A673 (cell line): ENCODE data around the gene RXRA. TPM values are rescaled to one million over a fixed set of nuclear protein-coding genes. Genes with fewer than 3 reads are reported as not detected.
A peak's percentile ranks its signal among the peaks of the same experiment; 100 is the strongest.

Experiments
- BruUV-seq: library from RNA; stranded (reverse); fragments of 400-500 nt; replicated peaks from 2 replicates; lab custom pipeline; 2021; lab: Mats Ljungman, UMichigan
- CTCF ChIA-PET: fragments of 300-600 bp; sonication (Branson Sonifier 250); formaldehyde crosslinking; loops from one replicate; lab custom pipeline; 2022; ENCODE audit warnings: antibody characterized with exemption; lab: Charles Lee
- POLR2A ChIA-PET: fragments of 300-600 bp; sonication (Branson Sonifier 250); formaldehyde crosslinking; loops from one replicate; lab custom pipeline; 2022; ENCODE audit warnings: antibody characterized with exemption; ENCODE audit not compliant: low non-redundant PET; lab: Charles Lee
- DNase-seq: peaks from one replicate; pipeline ENCODE4 v3.0.0-alpha.2; 2015; ENCODE audit warnings: low spot score
- H3K27ac ChIP-seq: fragments of 200-600 bp; sonication (generic); 2 replicates; pipeline ENCODE4 v1.5.1; 2016; ENCODE audit warnings: mixed run types, low read depth, mild to moderate bottlenecking, mixed read lengths, antibody characterized with exemption, low read length; ENCODE audit not compliant: poor library complexity, severe bottlenecking
- H3K27me3 ChIP-seq: fragments of 200-600 bp; sonication (generic); replicated peaks from 2 replicates; pipeline ENCODE4 v1.6.1; 2017; ENCODE audit warnings: mixed run types, low read depth, mild to moderate bottlenecking, mixed read lengths, antibody characterized with exemption, low read length; ENCODE audit not compliant: insufficient read depth, poor library complexity
- H3K36me3 ChIP-seq: fragments of 200-600 bp; sonication (generic); 2 replicates; pipeline ENCODE4 v1.6.1; 2016; ENCODE audit warnings: mixed run types, mild to moderate bottlenecking, mixed read lengths, antibody characterized with exemption, low read length; ENCODE audit not compliant: insufficient read depth, poor library complexity, severe bottlenecking
- H3K4me1 ChIP-seq: fragments of 200-600 bp; sonication (generic); 2 replicates; pipeline ENCODE4 v1.6.1; 2017; ENCODE audit warnings: mixed run types, mild to moderate bottlenecking, mixed read lengths, antibody characterized with exemption, low read length; ENCODE audit not compliant: insufficient read depth, poor library complexity, severe bottlenecking
- H3K4me3 ChIP-seq: fragments of 200-600 bp; sonication (generic); 2 replicates; pipeline ENCODE4 v1.5.1; 2016; ENCODE audit warnings: low read depth, mixed run types, mild to moderate bottlenecking, mixed read lengths, low read length; ENCODE audit not compliant: poor library complexity, severe bottlenecking
- H3K9me3 ChIP-seq: fragments of 200-600 bp; sonication (generic); 2 replicates; pipeline ENCODE4 v1.6.1; 2016; ENCODE audit warnings: mixed run types, low read depth, mild to moderate bottlenecking, mixed read lengths, antibody characterized with exemption, low read length; ENCODE audit not compliant: poor library complexity, severe bottlenecking
- CTCF ChIP-seq: fragments of 300-800, 200-600 bp; sonication (generic); conservative IDR thresholded peaks from 2 replicates; pipeline ENCODE4 v1.5.1; 2017; ENCODE audit warnings: low read depth, mild to moderate bottlenecking, antibody characterized with exemption, low read length, moderate library complexity, mixed read lengths
- EZH2 ChIP-seq: fragments of 200-600 bp; sonication (generic); IDR thresholded peaks from 2 replicates; pipeline ENCODE4 v1.6.1; 2017; ENCODE audit warnings: borderline replicate concordance, low read depth, mild to moderate bottlenecking, mixed read lengths, antibody characterized with exemption, low read length; ENCODE audit not compliant: poor library complexity, severe bottlenecking
- intact Hi-C: fragments of 100-400 bp; cut with micrococcal nuclease; formaldehyde crosslinking; loops from one replicate; pipeline ENCODE4 v1.10.0; 2022; ENCODE audit not compliant: unreplicated experiment
- total RNA-seq: library from RNA; stranded (reverse); gene quantifications from 2 replicates; pipeline ENCODE4 v1.2.3, GENCODE V29; 2021

The RXRA gene
- total RNA-seq, 1 experiment from 2014 or later, result 54.1 TPM

- peaks cover 19% of the 10 kb centered on the region for H3K4me1 ChIP-seq
- no TSS peak for BruUV-seq
- no peaks in the 10 kb centered on the region for H3K27me3 ChIP-seq
- no peak overlapping the region for H3K4me3 ChIP-seq
- H3K36me3 ChIP-seq, result no peaks in the 10 kb centered on the region
- H3K9me3 ChIP-seq, result peaks cover 12% of the 10 kb centered on the region
- ChIA-PET POLR2A (no interaction called here), CTCF (no interaction called here)
- TF ChIP-seq EZH2 (no peak), CTCF (no peak)
- DNase-seq, result no peak
- intact Hi-C loops, result no loop called here
- peak overlapping the region; percentile 76 for H3K27ac ChIP-seq
Measured at GRCh38 chr9:134395002-134395517, 68.8 kb downstream of the RXRA start.

- H3K4me1 ChIP-seq, result peaks cover 19% of the 10 kb centered on the region
- ChIA-PET POLR2A (no interaction called here), CTCF (no interaction called here)
- no peaks in the 10 kb centered on the region for H3K36me3 ChIP-seq
- peaks cover 12% of the 10 kb centered on the region for H3K9me3 ChIP-seq
- no peak overlapping the region for H3K4me3 ChIP-seq
- H3K27ac ChIP-seq, result peak overlapping the region; percentile 76
- TF ChIP-seq EZH2 (no peak), CTCF (no peak)
- DNase-seq, result no peak
- no peaks in the 10 kb centered on the region for H3K27me3 ChIP-seq
- intact Hi-C loops, result no loop called here
- no TSS peak for BruUV-seq
Measured at GRCh38 chr9:134395737-134396257, 69.5 kb downstream of the RXRA start.

GRCh38 chr9:134396258-134396742 is 70.0 kb downstream of the RXRA start:
- CTCF ChIA-PET, result no interaction called here
- BruUV-seq, result no TSS peak
- POLR2A ChIA-PET, result interaction anchor here (1.6 kb wide), 1 partner anchor 17 kb away, joined by 4 read pairs; no protein-coding TSS in a partner anchor
- TF ChIP-seq CTCF, result no peak
- no peak for TF ChIP-seq EZH2
- peaks cover 19% of the 10 kb centered on the region for H3K4me1 ChIP-seq
- H3K4me3 ChIP-seq, result no peak overlapping the region
- H3K36me3 ChIP-seq, result no peaks in the 10 kb centered on the region
- H3K27me3 ChIP-seq, result no peaks in the 10 kb centered on the region
- peak overlapping the region; percentile 76 for H3K27ac ChIP-seq
- DNase-seq, result peak; percentile 68
- H3K9me3 ChIP-seq, result peaks cover 12% of the 10 kb centered on the region
- intact Hi-C loops, result no loop called here
